Fibroblast of skin of scalp (primary cell): Measurements from ENCODE around the gene NOSIP.

ENCODE experiments used
- DNase-seq: peaks from one replicate; pipeline ENCODE4 v3.0.0-alpha.2; 2013

Gene NOSIP

DNA sequence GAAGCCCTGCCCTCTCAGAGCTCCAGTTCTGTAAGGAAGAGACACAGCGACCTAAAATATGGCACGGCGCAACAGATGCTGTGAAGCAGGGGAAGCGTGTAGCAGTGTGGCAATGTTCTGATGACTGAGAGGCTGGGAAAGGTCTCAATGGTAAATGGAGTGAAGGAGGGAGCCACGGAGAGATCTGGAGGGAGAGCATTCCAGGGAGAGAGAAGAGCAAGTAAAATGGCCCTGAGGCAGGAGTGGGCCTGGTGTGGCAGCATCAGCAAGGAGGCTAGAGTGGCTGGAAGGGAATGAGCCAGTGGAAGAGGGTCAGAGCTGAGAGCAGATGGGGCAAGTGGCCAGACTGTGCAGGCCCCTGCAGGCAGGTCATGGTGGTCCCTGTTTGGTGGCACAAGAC is 36.2 kb downstream of the NOSIP start:
- no peak for DNase-seq

DNA sequence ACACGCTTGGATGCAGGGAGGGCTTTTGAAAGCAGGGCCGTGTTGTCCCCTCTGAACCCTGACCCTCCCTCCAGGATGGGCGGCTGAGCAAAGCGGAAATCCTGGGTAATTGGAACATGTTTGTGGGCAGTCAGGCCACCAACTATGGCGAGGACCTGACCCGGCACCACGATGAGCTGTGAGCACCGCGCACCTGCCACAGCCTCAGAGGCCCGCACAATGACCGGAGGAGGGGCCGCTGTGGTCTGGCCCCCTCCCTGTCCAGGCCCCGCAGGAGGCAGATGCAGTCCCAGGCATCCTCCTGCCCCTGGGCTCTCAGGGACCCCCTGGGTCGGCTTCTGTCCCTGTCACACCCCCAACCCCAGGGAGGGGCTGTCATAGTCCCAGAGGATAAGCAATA is 37.3 kb downstream of the NOSIP start:
- DNase-seq = no peak

DNA sequence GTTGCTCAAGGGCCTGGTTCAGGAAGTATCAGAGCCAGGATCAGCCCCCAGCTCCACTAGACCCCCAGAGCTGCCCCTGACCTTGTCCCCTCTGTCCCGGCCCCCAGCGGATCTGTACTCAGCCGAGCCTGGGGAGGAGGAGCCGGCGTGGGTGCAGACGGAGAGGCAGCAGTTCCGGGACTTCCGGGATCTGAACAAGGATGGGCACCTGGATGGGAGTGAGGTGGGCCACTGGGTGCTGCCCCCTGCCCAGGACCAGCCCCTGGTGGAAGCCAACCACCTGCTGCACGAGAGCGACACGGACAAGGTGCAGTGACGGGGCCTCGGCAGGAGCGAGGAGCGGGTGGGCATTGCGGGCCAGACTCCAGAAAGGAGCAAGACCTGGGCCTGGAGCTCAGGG is 37.9 kb downstream of the NOSIP start:
- DNase-seq = no peak

DNA sequence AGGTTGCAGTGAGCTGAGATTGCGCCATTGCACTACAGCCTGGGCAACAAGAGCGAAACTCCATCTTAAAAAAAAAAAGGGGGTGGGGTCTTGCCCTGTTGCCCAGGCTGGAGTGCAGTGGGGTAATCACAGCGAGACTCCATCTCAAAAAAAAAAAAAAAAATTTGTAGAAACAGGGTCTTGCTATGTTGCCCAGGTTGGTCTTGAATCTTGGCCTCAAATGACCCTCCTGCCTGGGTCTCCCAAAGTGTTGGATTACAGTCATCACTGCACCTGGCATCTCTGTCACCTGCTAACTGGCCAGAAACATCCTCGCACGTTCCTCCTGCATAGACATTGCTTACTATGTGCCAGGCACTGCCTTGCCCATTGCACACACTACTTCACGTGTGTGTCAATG is 38.4 kb downstream of the NOSIP start:
- no peak for DNase-seq

DNA sequence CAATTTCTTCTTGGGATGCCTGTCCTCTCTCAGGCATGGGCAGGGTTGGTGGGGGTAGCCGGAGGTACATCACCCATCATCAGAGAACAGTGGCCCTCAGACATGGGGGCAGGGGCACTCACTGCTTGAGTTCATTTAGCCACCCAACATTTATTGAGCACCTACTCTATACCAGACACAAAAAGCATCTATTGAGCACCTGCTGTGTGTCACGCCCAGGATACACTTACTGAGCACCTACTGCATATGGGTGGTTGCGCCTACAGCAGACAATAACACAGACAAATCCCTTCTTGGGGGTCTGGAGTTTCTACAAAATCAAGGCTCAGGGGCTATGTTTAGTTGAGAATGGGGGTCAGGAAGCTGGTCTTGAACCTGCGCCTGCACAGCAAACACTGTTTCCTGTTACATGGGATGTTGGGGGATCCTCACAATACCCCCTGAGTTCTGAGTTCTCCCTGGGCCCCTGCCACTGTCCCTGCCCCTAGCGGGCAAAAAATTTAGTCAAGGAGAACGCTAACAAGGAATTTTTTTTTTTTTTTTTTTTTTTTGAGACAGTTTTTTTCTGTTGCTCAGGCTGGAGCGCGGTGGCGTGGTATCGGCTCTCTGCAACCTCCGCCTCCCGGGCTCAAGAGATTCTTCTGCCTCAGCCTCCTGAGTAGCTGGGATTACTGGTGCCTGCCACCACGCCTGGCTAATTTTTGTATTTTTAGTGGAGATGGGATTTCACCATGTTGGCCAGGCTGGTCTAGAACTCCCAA is 41.0 kb downstream of the NOSIP start:
- DNase-seq = no peak

DNA sequence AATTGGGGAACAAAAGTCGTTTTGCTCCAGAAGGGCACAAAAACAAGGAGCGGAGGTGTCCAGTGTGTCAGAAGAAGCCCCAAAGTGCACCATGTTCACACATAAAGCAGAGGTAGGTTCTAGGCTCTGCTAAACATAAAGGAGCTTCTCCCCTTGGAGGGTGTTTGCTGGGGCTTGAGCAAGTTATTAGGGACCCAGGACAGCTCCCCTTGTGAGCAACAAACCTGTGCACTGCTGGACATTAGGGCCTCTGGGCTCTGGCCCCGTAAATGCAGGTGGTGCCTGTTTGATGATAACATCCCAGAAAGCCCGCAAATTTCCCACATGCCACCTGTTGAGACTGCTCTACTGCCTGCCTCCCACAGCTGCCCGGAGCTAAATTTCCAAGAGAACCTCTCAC is 41.7 kb downstream of the NOSIP start:
- no peak for DNase-seq

DNA sequence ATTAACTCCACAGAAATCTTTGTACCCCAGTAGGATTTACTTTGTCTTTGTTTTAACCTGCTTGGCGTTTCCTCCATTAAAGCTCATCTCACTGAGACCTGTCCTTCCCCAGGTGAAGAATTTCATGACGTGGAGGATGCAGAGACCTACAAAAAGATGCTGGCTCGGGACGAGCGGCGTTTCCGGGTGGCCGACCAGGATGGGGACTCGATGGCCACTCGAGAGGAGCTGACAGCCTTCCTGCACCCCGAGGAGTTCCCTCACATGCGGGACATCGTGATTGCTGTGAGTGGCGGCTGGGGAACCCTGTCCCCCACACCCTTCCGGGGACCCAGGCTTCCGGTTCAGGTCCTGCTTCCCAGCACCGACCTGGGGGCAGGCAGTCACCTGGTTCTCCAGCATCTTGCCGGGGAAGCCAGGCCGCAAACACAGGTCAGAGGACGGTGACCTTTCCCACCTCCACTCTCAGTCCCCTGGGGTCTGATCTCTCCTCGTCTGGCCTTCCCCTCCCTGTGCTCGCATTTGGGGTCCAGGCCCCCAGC is 43.4 kb downstream of the NOSIP start:
- no peak for DNase-seq

DNA sequence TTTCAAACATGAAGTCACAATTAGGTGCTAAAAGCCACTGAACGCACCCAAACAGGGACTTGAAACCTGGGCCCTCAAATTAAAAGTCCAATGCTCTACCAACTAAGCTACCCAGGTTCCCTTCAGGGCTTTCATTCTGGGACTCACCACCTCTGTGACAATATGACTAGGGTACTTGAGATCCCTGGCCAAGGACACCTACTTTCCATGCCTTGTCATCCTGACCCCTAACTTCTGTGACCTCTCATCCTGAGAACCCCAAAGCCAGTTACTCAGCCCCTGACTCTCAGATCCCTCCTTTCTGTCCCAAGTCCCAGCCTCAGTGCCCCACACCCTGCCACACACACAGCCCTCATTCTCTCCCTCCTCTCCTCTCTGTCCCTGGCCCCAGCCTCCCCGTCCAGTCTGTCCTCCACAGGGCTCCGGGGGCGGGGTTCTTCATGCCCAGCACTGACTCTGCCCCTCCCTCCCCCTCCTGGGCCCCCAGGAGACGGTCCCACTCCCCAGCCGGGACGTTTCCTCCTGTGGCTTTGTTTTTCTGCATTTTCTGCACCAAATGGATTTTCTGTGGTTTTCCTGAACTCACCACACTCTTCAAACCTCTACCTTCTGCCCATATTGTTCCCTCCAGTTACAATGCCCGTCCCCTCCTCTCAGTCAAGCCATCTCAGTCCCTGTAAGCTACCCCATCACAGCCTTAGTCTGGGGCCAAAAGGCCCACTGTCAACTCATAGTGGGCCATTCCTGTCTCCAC is 45.5 kb downstream of the NOSIP start:
- no peak for DNase-seq

DNA sequence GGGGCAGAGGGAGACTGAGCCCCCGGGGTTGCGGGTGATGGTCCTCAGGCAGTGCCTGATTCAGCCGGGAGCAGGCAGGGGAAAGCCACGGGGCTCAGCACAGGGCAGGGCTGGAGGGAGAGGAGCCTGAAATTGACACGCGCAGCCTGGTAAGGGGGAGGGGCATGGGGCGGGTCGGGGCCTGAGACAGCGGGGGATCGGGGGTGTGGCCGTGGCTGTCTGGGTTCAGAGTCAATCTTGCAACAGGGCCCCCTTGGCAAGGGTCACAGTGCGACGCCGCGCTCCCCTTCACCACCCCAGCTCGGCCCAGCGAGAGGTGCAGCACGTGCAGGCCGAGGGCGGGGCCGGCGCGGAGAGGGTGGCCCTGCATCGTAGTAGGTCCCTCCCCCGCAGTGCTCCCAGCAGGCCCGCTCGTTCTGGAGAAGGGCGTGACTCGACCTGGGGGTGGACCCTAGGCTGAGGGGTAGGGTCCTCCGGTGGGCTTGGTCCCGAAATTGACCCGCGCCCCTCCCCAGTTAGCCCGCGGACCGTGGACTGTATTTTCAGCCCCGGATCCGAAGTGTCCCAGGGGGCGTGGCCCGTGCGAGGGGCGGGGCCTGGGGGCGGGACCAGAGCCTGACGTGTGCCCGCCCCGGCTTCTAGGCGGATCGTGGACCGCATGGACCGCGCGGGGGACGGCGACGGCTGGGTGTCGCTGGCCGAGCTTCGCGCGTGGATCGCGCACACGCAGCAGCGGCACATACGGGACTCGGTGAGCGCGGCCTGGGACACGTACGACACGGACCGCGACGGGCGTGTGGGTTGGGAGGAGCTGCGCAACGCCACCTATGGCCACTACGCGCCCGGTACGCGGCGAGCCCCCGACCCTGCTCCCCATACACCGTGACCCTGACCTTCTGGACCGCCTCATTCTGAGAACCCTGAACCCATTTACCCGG is 46.5 kb downstream of the NOSIP start:
- DNase-seq = peak; percentile 64

DNA sequence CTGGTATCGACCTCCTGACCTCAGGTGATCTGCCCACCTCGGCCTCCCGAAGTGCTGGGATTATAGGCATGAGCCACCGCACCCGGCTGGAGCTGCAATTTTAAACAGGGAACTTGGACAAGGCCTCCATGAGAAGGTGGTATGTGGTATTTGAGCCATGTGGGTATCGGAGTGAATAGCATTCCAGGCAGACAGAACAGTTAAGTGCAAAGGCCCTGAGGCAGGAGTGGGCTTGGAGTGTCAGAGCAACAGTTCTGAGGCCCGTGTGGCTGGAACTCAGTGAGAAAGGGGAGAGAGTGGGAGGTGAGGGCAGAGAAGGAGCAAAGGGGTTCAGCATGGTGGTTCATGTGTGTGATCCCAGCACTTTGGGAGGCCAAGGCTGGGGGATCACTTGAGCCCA is 49.6 kb downstream of the NOSIP start:
- DNase-seq = no peak

DNA sequence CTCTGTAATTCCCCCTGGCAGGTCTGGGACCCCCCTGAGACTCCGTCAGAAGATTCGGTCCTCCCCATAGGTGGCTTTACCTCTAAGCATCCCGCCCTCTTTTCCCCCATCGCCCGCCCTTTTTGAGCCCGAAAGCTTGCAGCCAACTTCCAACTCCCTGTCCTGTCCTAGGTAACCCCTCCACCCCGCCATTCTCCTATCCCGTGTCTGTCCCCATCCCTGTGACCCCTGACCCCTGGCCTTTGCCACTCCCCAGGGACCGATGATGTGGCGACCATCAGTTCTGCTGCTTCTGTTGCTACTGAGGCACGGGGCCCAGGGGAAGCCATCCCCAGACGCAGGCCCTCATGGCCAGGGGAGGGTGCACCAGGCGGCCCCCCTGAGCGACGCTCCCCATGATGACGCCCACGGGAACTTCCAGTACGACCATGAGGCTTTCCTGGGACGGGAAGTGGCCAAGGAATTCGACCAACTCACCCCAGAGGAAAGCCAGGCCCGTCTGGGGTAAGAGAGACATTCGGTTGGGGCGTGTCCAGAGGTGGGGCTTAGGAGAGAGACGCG is 52.1 kb downstream of the NOSIP start:
- peak; percentile 64 for DNase-seq

DNA sequence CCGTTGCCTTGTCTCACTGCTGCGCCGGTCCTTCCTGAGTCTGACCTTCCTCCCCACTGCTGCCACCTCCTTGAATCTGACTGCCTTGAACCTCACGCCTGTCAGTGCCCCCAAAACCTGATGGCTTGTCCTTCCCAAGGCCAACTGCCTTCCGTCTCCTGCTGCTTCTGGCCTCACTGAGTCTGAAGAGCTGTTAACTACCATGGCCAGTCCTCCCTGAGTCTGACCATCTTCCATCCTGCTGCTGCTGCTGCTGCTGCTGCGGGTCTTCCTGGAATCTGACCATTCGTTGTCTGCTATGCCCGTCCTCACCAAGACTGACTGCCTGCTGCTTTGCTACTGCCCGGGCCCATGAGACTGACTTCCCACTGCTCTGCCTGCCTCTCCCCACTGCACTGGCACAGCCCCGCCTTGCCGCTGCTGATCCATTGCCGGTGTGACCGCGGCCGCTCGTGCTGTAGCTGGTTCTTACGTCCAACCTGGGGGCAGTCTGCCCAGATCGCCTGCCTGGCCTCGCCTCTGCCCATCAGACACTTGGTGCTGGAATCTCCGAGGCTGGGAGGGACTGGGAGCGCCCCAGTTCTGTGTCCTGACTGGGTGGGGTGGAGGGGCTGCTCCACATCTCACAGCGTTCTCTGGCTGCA is 55.4 kb downstream of the NOSIP start:
- DNase-seq = no peak

DNA sequence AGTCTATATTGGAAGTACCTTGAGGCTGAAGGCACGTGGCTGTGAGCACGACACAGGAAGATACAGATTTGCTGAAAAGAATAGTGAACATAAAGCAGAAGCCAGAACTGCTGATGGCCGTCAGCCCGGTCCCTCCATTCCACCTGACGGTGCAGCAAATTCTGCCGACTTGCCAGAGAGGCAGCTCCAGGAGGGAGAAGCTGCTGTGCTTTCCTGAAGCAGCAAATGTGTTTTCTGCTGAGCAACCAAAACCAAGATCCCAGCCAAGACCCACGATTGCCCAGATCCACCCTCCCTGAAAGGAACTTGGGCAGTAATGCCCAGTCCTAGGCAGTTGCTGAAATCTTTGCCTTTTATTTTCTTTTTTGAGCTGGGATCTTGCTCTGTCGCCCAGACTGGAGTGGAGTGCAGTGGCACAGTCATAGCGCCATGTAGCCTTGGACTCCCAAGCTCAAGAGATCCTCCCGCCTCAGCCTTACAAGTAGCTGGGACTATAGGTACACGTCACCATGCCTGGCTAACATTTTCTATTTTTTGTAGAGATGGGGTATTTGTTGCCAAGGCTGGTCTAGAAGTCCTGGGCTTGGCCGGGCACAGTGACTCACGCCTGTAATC is 59.5 kb downstream of the NOSIP start:
- no peak for DNase-seq

DNA sequence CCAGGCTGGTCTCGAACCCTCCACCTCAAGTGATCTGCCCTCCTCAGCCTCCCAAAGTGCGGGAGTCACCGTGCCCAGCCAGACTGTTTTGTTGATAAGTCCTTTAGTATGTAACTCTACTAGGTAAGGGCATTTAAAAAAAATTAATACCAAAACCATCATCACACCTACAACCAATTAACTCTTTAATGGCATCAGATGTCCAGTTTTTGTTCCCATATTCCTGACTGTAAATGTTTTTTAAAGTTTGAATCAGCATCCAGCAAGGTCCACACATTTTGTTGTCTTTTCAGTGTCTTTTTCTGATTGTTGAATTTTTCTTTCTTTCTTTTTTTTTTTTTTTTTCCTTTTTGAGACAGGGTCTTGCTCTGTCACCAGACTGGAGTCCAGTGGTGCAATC is 62.3 kb downstream of the NOSIP start:
- no peak for DNase-seq

DNA sequence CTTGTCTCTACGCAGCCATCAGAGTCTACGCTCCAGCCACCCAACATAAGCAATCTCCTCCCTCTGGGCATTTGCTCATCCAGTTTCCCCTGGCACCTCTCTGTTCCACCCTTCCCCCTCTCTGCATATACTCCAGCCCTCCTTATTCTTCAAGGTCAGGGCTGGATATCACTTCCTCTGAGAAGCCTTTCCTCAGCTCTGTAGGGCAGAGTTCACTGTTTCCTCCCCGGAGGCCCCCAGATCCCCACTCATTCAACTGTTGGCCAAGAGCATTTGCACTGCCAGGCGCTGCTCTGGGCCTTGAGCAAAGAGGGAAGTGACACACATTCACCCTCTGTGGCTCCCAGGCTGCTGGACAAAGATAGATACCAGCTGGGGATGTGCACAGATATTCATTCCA is 64.6 kb downstream of the NOSIP start:
- no peak for DNase-seq

DNA sequence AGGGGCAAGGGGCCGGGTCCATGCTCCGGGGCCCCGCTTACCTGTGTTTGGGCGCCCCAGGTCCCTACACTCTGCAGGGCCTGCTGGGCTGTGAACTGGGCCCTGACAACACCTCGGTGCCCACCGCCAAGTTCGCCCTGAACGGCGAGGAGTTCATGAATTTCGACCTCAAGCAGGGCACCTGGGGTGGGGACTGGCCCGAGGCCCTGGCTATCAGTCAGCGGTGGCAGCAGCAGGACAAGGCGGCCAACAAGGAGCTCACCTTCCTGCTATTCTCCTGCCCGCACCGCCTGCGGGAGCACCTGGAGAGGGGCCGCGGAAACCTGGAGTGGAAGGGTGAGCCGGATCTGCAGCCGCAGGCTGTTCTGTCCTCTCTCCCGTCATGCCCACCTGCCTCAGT is 66.2 kb downstream of the NOSIP start:
- no peak for DNase-seq

DNA sequence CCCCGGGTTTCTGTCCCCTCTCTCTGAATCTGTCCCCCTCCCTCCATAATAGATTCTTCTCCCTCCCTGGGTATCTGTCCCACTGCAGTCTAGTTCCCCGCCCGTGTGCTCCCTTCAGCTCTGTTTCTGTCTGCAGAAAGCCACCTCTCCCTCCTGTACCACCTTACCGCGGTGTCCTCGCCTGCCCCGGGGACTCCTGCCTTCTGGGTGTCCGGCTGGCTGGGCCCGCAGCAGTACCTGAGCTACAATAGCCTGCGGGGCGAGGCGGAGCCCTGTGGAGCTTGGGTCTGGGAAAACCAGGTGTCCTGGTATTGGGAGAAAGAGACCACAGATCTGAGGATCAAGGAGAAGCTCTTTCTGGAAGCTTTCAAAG is 66.6 kb downstream of the NOSIP start:
- DNase-seq = no peak

DNA sequence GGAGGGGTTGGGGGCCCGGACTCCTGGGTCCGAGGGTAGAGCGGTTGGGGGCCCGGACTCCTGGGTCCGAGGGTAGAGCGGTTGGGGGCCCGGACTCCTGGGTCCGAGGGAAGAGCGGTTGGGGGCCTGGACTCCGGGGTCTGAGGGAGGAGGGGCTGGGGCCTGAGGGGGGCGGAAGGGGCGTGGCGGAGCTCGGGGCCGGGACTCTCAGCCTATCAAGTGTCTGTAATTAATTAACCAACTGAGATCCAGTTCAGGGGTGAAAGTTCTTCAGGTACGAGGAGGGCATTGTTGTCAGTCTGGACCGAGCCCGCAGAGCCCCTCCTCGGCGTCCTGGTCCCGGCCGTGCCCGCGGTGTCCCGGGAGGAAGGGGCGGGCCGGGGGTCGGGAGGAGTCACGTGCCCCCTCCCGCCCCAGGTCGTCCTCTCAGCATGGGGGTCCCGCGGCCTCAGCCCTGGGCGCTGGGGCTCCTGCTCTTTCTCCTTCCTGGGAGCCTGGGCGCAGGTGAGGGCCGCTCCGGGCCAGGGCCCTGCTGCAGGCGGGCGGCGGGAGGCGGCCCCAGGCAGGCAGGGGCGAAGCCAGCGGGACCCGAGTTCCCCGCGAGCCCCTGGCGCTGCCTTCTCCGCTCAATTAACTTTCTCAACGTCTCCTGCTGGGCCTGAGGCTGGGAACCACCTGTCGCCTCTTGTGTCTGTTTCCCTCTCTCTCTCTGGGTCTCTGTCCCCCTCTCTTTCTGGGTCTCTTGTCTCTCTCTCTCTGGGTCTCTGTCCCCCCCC is 67.2 kb downstream of the NOSIP start:
- peak; percentile 30 for DNase-seq

DNA sequence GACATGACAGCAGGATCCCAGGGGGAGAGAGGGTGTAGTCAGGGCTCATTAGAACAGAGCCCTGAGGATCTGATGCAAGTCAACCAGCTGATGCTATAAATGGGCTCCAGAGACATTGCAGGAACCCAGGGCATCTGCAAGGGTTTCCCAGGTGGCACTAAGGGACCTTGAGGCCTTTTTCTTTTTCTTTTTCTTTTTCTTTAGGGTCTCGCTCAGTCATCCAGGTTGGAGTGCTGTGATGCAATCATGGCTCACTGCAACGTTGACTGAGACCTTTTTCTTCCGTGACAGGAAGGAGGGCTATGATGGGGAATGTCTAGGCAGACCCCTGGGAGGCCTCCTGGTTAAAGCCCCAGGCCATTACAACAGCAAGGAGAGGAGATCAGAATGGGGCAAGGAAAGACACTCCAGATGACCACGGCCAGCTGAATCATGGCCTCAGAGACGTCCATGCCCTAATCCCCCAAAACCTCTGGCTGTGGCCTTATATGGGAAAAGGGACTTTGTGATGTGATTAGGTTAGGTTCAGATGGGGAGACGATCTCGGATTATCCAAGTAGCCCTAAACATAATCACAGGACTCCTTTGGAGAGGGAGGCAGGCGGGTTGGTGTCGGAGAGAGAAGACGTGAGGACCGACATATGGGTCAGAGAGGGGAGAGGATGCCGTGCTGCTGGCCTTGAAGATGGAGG is 72.4 kb downstream of the NOSIP start:
- no peak for DNase-seq

DNA sequence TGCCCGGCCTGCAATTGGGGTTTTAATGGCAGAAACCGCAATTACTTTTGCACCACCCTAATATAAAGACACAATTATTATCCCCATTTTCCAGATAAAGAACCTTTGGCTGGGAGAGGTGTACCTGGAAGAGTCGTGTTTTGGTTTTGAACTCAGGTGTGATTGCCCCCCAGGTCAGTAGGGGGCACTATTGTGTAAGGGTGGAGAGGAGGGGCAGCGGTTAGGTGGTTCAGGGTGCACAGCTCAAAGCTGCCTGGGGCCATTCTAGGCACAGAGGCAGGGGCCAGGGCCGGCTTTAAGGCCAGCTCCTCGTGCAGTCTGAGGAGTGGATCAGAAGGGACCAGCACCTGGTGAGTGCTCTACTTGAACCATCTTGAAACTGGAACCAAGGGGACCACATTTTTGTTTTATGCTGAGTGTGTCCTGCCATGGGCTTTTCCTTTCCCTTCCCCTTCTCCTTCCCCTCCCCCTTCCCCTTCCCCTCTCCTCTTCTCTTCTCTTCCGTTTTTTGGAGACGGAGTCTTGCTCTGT is 73.7 kb downstream of the NOSIP start:
- peak; percentile 54 for DNase-seq
